DND-41 (cell line): ENCODE results near the gene TMEM132D.
A peak's percentile ranks its signal among the peaks of the same experiment; 100 is the strongest.

Source experiments
- ATAC-seq: fragments of 200-7000 bp; cut with Tn5 transposase; 3 replicates; pipeline ENCODE4 v1.9.1; 2021; ENCODE audit warnings: low read depth; ENCODE audit not compliant: insufficient read depth
- DNase-seq: peaks from one replicate; pipeline ENCODE4 v3.0.0-alpha.2; 2020
- H2AFZ ChIP-seq: 2 replicates; pipeline ENCODE4 v1.6.0; 2012; ENCODE audit warnings: low read depth, low read length
- H3K27ac ChIP-seq: 2 replicates; pipeline ENCODE4 v1.5.1; 2012; ENCODE audit warnings: low read length, inconsistent platforms
- H3K27me3 ChIP-seq: fragments of 200-600 bp; sonication (generic); 2 replicates; pipeline ENCODE4 v1.6.0; 2012; ENCODE audit warnings: low read length, mild to moderate bottlenecking, inconsistent platforms; ENCODE audit not compliant: insufficient read depth, poor library complexity
- H3K36me3 ChIP-seq: 2 replicates; pipeline ENCODE4 v1.5.1; 2012; ENCODE audit warnings: low read length, inconsistent platforms; ENCODE audit not compliant: insufficient read depth
- H3K4me1 ChIP-seq: 2 replicates; pipeline ENCODE4 v1.5.1; 2012; ENCODE audit warnings: mild to moderate bottlenecking, low read length; ENCODE audit not compliant: insufficient read depth
- H3K4me2 ChIP-seq: 2 replicates; pipeline ENCODE4 v1.6.0; 2012; ENCODE audit warnings: mild to moderate bottlenecking, moderate library complexity, low read length, inconsistent platforms; ENCODE audit not compliant: insufficient read depth
- H3K4me3 ChIP-seq, 2 experiments: fragments of 200-600 bp in 1 of 2; shearing (Covaris generic) in 1 of 2; 2 replicates each; pipeline ENCODE4 v1.5.1; 2012 to 2016; ENCODE audit warnings: inconsistent platforms in 2 of 2, low read length in 2 of 2, mild to moderate bottlenecking in 2 of 2, low read depth in 1 of 2, moderate library complexity in 1 of 2
- H3K79me2 ChIP-seq: 2 replicates; pipeline ENCODE4 v1.6.0; 2012; ENCODE audit warnings: low read length, inconsistent platforms; ENCODE audit not compliant: insufficient read depth
- H3K9ac ChIP-seq: 2 replicates; pipeline ENCODE4 v1.6.0; 2012; ENCODE audit warnings: low read depth, mild to moderate bottlenecking, inconsistent platforms, low read length, moderate library complexity
- H3K9me3 ChIP-seq: 2 replicates; pipeline ENCODE4 v1.5.1; 2012; ENCODE audit warnings: low read length, moderate library complexity, mild to moderate bottlenecking, inconsistent platforms; ENCODE audit not compliant: insufficient read depth, severe bottlenecking
- H4K20me1 ChIP-seq: 2 replicates; pipeline ENCODE4 v1.6.0; 2012; ENCODE audit warnings: low read length; ENCODE audit not compliant: insufficient read depth
- CTCF ChIP-seq: IDR thresholded peaks from 2 replicates; pipeline ENCODE4 v1.5.1; 2012; ENCODE audit warnings: borderline replicate concordance, low read length, moderate library complexity, mild to moderate bottlenecking; ENCODE audit not compliant: poor library complexity, severe bottlenecking; ENCODE audit errors: extremely low read depth
- EZH2 ChIP-seq: IDR thresholded peaks from 3 replicates; pipeline ENCODE4 v1.6.1; 2012; ENCODE audit warnings: borderline replicate concordance, low read depth, mild to moderate bottlenecking, moderate library complexity, low read length, inconsistent platforms; ENCODE audit not compliant: severe bottlenecking

Gene TMEM132D

DNA sequence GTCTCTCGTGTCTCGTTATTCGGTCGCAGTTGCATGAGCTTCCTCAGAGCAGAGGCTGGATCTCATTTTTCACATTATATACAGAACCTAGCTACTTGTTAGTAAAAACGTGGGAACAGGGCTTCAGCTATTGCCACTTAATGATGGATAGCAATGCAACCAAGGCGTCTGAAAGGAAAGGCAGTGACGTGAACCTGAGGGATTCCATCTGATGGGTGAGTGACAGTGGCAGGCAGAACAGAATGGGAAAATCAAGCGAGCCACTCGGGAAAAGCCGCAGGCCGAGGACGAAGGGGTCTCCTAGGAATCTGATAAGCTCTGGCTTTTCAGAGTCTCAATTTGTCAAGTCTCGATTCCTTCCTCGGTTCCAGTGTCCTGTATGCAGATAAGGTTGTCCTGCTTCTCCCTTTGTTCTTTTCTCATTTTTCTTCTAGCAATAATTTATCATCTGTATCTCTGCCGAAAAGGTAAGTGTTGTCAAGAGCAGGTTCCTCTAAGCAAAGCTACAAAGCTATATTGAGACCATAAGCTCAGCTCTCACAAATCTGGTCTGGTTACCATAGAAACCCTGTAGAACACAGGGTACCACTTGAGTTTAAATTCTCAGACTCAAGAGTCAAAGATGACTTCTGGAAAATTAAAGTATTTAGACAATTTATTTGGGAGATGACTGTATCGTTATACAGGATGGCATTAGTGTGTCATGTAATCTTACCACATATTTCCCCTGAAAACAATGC lies 633.9 kb downstream of the TMEM132D start:
- H3K4me1 ChIP-seq: no peaks in the 10 kb centered on the region
- no peak overlapping the region for H3K4me3 ChIP-seq
- no peaks in the 10 kb centered on the region for H3K36me3 ChIP-seq
- no peak overlapping the region for H3K9ac ChIP-seq
- H2AFZ ChIP-seq: no peak overlapping the region
- no peak overlapping the region for H3K4me2 ChIP-seq
- H4K20me1 ChIP-seq: no peaks in the 10 kb centered on the region
- no peak for TF ChIP-seq EZH2
- TF ChIP-seq CTCF: no peak
- ATAC-seq (no peak), DNase-seq (no peak)
- no peaks in the 10 kb centered on the region for H3K79me2 ChIP-seq
- H3K27me3 ChIP-seq: no peaks in the 10 kb centered on the region
- H3K27ac ChIP-seq: no peak overlapping the region
- no peaks in the 10 kb centered on the region for H3K9me3 ChIP-seq

DNA sequence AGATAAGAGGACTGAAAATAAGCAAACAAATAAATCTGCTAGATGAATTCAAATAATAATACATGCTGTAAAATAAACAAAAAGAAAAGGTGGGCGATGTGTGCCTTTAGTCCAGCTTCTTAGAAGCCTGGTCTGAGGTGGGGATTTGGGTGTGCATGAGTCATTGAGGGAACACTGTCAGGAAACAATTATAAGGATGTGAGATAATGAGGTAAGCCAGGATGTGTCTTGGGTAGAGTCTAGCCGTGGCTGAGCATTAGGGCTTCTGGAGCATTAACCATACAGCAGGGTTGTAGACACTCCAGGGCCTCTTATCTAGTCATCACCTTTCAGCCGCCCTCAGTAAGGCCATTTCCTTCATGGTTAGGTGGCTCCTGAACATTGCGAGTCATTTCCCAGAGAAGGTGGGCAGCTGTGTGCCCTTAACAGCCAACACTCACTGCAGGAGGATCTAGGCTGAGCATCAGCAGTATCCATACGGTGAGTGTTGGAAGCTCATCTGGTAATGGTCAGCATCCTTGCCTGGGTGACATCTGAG lies 645.0 kb downstream of the TMEM132D start:
- no peak overlapping the region for H3K9ac ChIP-seq
- peak; percentile 6 for DNase-seq

GRCh38 chr12:129257524-129257923 lies 646.3 kb downstream of the TMEM132D start:
- Histone ChIP-seq H2AFZ (no peak overlapping the region), H3K4me1 (no peaks in the 10 kb centered on the region), H3K27ac (no peak overlapping the region), H3K9ac (no peak overlapping the region), H3K9me3 (peaks cover 5% of the 10 kb centered on the region), H3K4me3 (no peak overlapping the region), H3K79me2 (no peaks in the 10 kb centered on the region), H4K20me1 (no peaks in the 10 kb centered on the region), H3K27me3 (no peaks in the 10 kb centered on the region), H3K36me3 (no peaks in the 10 kb centered on the region), H3K4me2 (no peak overlapping the region)
- TF ChIP-seq CTCF (no peak), EZH2 (no peak)
- ATAC-seq (no peak), DNase-seq (no peak)

More for the DNA sequence above, 645.0 kb downstream of the TMEM132D start:
- no peak overlapping the region for H3K27ac ChIP-seq
- H3K4me1 ChIP-seq: no peaks in the 10 kb centered on the region
- peak; percentile 37; the same call in 2 of the 3 replicates for ATAC-seq
- no peak overlapping the region for H2AFZ ChIP-seq
- no peaks in the 10 kb centered on the region for H3K27me3 ChIP-seq
- H3K36me3 ChIP-seq: no peaks in the 10 kb centered on the region
- H3K4me3 ChIP-seq: no peak overlapping the region
- H3K79me2 ChIP-seq: no peaks in the 10 kb centered on the region
- TF ChIP-seq EZH2: no peak
- TF ChIP-seq CTCF: no peak
- H4K20me1 ChIP-seq: no peaks in the 10 kb centered on the region
- peaks cover 5% of the 10 kb centered on the region for H3K9me3 ChIP-seq
- H3K4me2 ChIP-seq: no peak overlapping the region
